Measurements from ENCODE around the gene MRPS15.

- TF ChIP-seq CTCF (IDR thresholded peaks at IDR 0.05 in 4 of 5, conservative IDR thresholded peaks at IDR 0.05 in 1 of 5) (no peak), POLR2A (IDR thresholded peaks at IDR 0.05) (peak; percentile 84 to 92)
Measured at GRCh38 chr1:36450270-36450918, 13.8 kb downstream of the MRPS15 start, which contains the start of gene OSCP1.
